Right lobe of liver (tissue), 6 donors: ENCODE data around the gene PRKAB1. TPM values are rescaled to one million over a fixed set of nuclear protein-coding genes. Genes with fewer than 3 reads are reported as not detected.

Source experiments
- ATAC-seq, 4 donors: fragments of 200-7000 bp; cut with Tn5 transposase; one replicate each; pipeline ENCODE4 v1.9.1; 2020; ENCODE audit warnings: mild to moderate bottlenecking in 4 of 4, moderate library complexity in 4 of 4
- DNase-seq, 3 donors: peaks; one replicate each; pipeline ENCODE4 v3.0.0-alpha.2; 2020
- H3K27ac ChIP-seq, 3 donors: fragments of 200-600 bp; one replicate each; pipeline ENCODE4 v1.8.0; 2022
- H3K27me3 ChIP-seq, 2 donors: fragments of 200-600 bp; one replicate each; pipeline ENCODE4 v1.8.0; 2022
- H3K36me3 ChIP-seq, 4 donors: fragments of 200-600 bp; sonication (generic) in 1 of 4; one replicate each; pipeline versions ENCODE4 v1.5.1 to v1.8.0; 2017 to 2022; ENCODE audit warnings: control low read depth in 1 of 4
- H3K4me1 ChIP-seq, 4 donors: fragments of 200-600 bp; sonication (generic) in 1 of 4; one replicate each; pipeline versions ENCODE4 v1.5.1 to v1.8.0; 2017 to 2022; ENCODE audit warnings: control low read depth in 1 of 4
- H3K4me3 ChIP-seq, 3 donors: fragments of 200-600 bp; one replicate each; pipeline ENCODE4 v1.8.0; 2022
- H3K9me3 ChIP-seq, 4 donors: fragments of 200-600 bp; sonication (generic) in 1 of 4; one replicate each; pipeline versions ENCODE4 v1.5.1 to v1.8.0; 2017 to 2022; ENCODE audit warnings: control low read depth in 1 of 4
- CTCF ChIP-seq, 4 donors: fragments of 200-600 bp in 3 of 4; fragments of 450-650 bp in 1 of 4; IDR thresholded peaks; one replicate each; pipeline versions ENCODE4 v1.5.1 to v1.8.0; 2016 to 2022; ENCODE audit warnings: antibody characterized with exemption in 4 of 4, mild to moderate bottlenecking in 2 of 4
- POLR2A ChIP-seq: fragments of 450-650 bp; IDR thresholded peaks from one replicate; pipeline ENCODE4 v1.6.1; 2017; ENCODE audit warnings: antibody characterized with exemption, mild to moderate bottlenecking
- WGBS: methylation state at CpG from one replicate; pipeline ENCODE4 v1.1.6; 2018; ENCODE audit warnings: low coverage, low lambda C conversion rate; ENCODE audit not compliant: insufficient coverage; ENCODE audit errors: missing lambda C conversion rate; 5-methylcytosine and 5-hydroxymethylcytosine counted together
- intact Hi-C, 2 donors: fragments of 100-400 bp; cut with DNase I; formaldehyde crosslinking; loops; one replicate each; pipeline versions ENCODE4 v1.11.2 to v1.14.1; 2022
- total RNA-seq, 6 experiments: library from RNA; depleted of rRNA in 2 of 6; stranded (reverse); fragments of >200 nt in 2 of 6; fragmentation: NEBNext Ultra II Directional in 3 of 6; extraction: Animal tissue kit (Norgen Biotek cat#: 25700) in 3 of 6; gene quantifications; one replicate each; pipeline versions ENCODE4 v1.1.0 to v1.2.4, GENCODE V29; 2016 to 2023
- donor health status: DM: no; HTN: yes; CAD: no.
- donor health status: DM: no; HTN: no; CAD: no.
- donor health status: DM: no; HTN: no; CAD: no.
- donor health status: DM: no; HTN: yes; CAD: no.
- donor health status: DM: no; HTN: yes; CAD: no.

The PRKAB1 gene
- total RNA-seq, 6 experiments from 2014 or later: 8.2 to 17.1 (median 10.3) TPM

- Histone ChIP-seq H3K4me3 (no peak overlapping the region), H3K4me1 (peaks cover 0 to 26% (median 3%) of the 10 kb centered on the region in 4 donors), H3K27me3 (no peaks in the 10 kb centered on the region), H3K9me3 (no peaks in the 10 kb centered on the region), H3K27ac (peak overlapping the region in 2 of 3 donors; percentile 12 to 49), H3K36me3 (no peaks in the 10 kb centered on the region)
- TF ChIP-seq CTCF (IDR thresholded peaks at IDR 0.05): no peak
- no peak for TF ChIP-seq POLR2A
- WGBS: 40% methylated on average over 1 of the region's 1 CpG
- ATAC-seq (peak in 3 of 4 donors; percentile 2 to 60 (median 9)), DNase-seq (peak in 1 of 3 donors; percentile 62)
- intact Hi-C loops: loop anchor here (10.0 kb wide), 1 partner anchor 120 kb away; no protein-coding TSS in a partner anchor
Observed at GRCh38 chr12:119664642-119665041, 3.3 kb upstream of the PRKAB1 start.

GRCh38 chr12:119665164-119665929 lies 2.6 kb upstream of the PRKAB1 start:
- 70% methylated on average over 3 of the region's 4 CpGs for WGBS
- intact Hi-C loops: loop anchor here (10.0 kb wide), 1 partner anchor 119 kb away; no protein-coding TSS in a partner anchor
- H3K36me3 ChIP-seq: no peaks in the 10 kb centered on the region
- peak overlapping the region in 2 of 3 donors; percentile 12 to 49 for H3K27ac ChIP-seq
- no peaks in the 10 kb centered on the region for H3K9me3 ChIP-seq
- ATAC-seq (no peak), DNase-seq (no peak)
- H3K4me1 ChIP-seq: peaks cover 0 to 33% (median 4%) of the 10 kb centered on the region in 4 donors
- no peak overlapping the region for H3K4me3 ChIP-seq
- TF ChIP-seq POLR2A: no peak
- no peak for TF ChIP-seq CTCF (IDR thresholded peaks at IDR 0.05)
- H3K27me3 ChIP-seq: no peaks in the 10 kb centered on the region

GRCh38 chr12:119666226-119666795 lies 1.6 kb upstream of the PRKAB1 start:
- Histone ChIP-seq H3K27ac (no peak overlapping the region), H3K36me3 (no peaks in the 10 kb centered on the region), H3K4me1 (peaks cover 0 to 41% (median 5%) of the 10 kb centered on the region in 4 donors), H3K27me3 (no peaks in the 10 kb centered on the region), H3K4me3 (no peak overlapping the region), H3K9me3 (no peaks in the 10 kb centered on the region)
- DNase-seq (no peak), ATAC-seq (no peak)
- 41% methylated on average over 2 of the region's 2 CpGs for WGBS
- TF ChIP-seq CTCF (IDR thresholded peaks at IDR 0.05) (no peak), POLR2A (no peak)
- intact Hi-C loops: loop anchor here (10.0 kb wide), 1 partner anchor 118 kb away; no protein-coding TSS in a partner anchor

- Histone ChIP-seq H3K36me3 (peaks cover 0 to 6% (median 1%) of the 10 kb centered on the region in 4 donors), H3K9me3 (no peaks in the 10 kb centered on the region), H3K4me3 (peak overlapping the region; percentile 63 to 98 (median 97)), H3K27me3 (no peaks in the 10 kb centered on the region), H3K27ac (no peak overlapping the region), H3K4me1 (peaks cover 0 to 41% (median 5%) of the 10 kb centered on the region in 4 donors)
- no peak for DNase-seq
- no peak for ATAC-seq
- intact Hi-C loops: loop anchor here (10.0 kb wide), 1 partner anchor 118 kb away; no protein-coding TSS in a partner anchor
- TF ChIP-seq CTCF (IDR thresholded peaks at IDR 0.05): no peak
- no peak for TF ChIP-seq POLR2A
- WGBS: 14% methylated on average over 9 of the region's 9 CpGs
Observed at GRCh38 chr12:119666900-119667576, 895 bp upstream of the PRKAB1 start.
